GM20431 (cell line): ENCODE measurements around the gene TMED5.
"Not testable (repeated sequence)": the region's sequence is repeated elsewhere in the genome, so short reads cannot be mapped to it uniquely, and the experiment has no call there.

Experiments used
- in situ Hi-C: fragments of 300-500 bp; cut with MseI, MboI; formaldehyde crosslinking; loops from one replicate; pipeline ENCODE4 v1.15.0; 2020; ENCODE audit warnings: low sequenced_read_pairs; ENCODE audit not compliant: unreplicated experiment

TMED5 gene

GRCh38 chr1:93179886-93180722 is at the start of gene TMED5:
Gene TMED5 (minus strand): TSS chr1:93180413. CDS start chr1:93180242, 171 bp downstream.
- in situ Hi-C loops = no loop called here

GRCh38 chr1:93223023-93223675 is 42.9 kb upstream of the TMED5 start:
- in situ Hi-C loops = no loop called here

DNA sequence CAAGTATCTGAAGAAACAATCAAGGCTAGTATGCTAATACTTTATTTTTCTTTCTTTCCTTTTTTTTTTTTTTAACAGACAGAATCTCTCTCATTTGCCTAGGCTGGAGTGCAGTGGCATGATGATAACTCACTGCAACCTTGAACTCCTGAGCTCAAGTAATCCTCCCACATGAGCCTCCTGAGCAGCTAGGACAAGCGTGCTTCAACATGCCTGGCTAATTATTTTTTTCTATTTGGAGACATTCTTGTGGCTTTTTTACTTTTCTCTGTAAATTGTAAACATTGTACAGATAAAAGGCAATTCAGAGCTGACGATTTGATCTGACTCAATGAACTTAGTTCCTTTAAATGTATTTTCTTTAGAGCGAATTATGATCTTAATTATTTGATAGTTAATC is 41.7 kb upstream of the TMED5 start:
- in situ Hi-C loops = no loop called here

DNA sequence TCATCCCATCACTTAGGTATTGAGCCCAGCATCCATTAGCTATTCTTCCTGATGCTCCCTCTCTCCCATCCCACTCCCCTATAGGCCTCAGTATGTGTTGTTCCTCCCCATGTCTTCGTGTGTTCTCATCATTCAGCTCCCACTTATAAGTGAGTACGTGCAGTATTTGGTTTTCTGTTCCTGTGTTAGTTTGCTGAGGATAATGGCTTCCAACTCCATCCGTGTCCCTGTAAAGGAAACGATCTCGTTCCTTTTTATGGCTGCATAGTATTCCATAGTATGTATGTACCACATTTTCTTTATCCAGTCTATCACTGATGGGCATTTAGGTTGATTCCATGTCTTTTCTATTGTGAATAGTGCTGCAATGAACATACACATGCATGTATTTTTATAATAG is 40.5 kb upstream of the TMED5 start:
- in situ Hi-C loops = not testable (repeated sequence)

- in situ Hi-C loops = no loop called here
These were observed 39.2 kb upstream of the TMED5 start for GRCh38 chr1:93219443-93219842.

DNA sequence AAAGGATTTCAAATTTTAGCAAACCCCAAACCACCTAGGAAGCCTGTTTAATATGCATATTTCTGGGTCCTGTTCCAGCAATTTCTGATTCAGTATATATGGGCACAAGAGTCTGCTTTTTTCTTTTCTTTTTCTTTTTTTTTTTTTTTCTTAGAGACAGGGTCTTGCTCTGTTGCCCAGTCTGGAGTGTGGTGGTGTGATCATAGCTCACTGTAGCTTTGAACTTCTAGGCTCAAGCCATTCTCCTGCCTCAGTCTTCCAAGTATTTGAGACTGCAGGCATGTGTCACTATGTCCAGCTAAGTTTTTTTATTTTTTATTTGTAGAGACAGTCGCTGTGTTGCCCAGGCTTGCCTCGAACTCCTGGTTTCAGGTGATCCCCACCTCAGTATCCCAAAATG is 35.1 kb upstream of the TMED5 start:
- in situ Hi-C loops = no loop called here

DNA sequence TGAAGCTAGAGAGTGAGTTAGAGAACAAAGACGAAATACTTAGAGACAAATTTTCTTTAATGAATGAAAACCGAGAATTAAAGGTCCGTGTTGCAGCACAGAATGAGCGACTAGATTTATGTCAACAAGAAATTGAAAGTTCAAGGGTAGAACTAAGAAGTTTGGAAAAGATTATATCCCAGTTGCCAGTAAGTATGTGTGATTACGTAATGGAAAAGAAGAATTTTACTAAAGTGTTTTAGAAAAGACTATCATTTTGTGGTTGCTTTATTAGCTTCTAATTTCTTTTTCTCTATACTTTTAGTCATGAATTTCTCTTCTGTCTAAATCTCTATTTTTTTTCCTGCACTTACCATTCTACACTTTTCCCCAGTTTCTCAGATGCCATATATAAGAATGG is 27.0 kb upstream of the TMED5 start:
- in situ Hi-C loops = no loop called here

DNA sequence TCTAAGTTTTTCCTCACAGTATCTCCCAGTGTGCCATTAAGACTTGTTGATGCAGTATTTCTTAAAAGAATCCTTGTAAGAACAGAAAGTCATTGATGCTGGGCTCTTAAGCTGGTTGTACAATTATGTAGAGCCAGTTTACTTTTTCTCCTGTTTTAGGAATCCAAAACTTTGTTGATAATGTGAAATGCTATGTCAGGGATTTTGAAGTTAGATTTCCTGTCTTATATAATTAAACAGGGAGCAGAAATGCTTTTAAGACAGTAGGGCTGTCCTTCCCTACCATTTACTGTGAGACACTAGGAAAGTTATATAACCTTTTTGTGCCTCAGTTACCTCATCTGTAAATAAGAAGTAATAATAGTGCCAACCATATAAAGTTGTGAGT is 26.3 kb upstream of the TMED5 start:
- in situ Hi-C loops = no loop called here

DNA sequence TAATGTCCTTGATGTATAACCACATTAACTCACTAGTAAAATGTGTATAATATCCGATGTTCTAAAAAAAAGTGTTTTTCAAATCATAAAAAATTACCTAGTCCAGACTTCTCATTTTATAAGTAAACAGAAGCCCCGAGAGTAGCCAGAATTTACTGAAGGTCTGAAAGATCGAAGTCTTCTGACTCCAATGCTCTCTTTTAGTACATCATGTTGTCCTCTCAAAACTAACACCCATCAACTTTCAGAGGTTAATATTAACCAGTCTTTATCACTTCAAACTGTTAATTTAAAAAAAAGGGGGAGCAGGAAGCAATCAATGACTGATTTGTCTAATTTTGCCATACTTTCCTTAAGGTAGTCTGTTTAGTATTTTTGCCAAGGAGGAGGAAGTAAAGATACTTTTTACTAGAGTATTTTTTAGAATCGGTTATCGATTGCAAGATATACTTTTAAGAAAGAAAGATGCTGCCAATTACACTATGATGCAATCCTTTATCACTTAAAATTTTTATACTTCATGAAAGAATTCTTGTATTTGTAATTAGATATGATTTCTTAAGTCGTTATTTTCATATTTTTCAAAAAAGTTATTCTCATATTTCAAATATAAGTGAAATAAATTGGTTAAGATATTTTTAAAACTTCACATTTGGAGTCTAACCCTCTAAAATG is 25.8 kb upstream of the TMED5 start:
- in situ Hi-C loops = no loop called here

DNA sequence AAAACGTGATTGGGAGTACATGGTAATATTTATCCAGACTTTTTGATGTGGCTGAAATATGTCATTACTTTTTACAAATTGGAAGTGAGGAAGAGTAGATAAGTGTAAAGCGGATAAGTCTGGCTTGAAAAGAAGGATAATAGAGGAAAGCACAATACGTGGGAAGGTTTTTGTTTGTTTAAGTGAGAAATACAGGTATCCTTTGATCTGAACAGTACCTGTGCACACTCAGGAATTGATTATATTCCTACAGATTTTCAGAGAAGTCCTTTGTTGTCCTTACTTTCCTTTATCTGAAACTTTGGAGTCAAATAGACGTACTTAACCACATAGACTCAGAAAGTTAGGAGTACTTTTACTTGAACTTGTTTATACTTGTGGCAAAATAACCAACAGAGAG is 20.5 kb upstream of the TMED5 start:
- in situ Hi-C loops = no loop called here

DNA sequence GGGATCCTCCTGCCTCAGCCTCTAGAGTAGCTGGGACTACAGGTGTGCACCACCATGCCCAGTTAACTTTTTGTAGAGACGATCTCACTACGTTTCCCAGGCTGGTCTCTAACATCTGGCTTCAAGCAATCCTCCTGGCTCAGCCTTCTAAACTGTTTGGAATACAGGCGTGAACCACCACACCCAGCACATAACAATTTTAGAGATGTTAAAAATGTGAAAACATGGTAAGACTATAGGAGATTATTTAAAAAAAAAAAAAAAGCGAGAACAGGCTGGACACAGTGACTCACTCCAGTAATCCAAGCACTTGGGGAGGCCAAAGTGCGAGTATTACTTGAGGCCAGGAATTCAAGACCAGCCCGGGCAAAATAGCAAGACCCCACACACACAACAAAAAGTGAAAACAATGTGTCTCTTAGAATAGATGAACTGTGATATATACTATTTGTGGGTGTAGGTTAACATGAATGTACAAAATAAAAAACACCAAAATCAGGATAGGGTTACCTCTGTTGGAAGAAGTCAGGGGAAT is 19.9 kb upstream of the TMED5 start:
- in situ Hi-C loops = no loop called here

GRCh38 chr1:93199150-93199549 is 18.9 kb upstream of the TMED5 start:
- in situ Hi-C loops = no loop called here

DNA sequence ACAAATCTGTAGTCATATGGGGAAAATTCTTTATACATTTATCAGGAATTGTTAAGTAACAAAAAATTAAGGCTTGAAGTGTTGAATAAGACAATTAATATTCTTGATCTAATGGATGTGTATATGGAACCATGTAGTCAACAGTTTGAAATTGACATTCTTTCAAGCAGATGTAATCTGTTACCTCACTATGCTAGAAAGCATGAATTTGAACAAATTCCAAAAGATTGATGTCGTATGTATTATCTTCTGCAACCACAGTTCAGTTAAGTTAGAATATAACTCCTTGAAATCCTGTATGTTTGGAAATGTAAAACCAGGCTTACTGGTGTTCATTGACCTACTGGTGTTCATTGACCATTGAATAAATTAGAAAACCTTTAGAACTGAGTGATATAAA is 16.4 kb upstream of the TMED5 start:
- in situ Hi-C loops = no loop called here

GRCh38 chr1:93194231-93194990 is 14.2 kb upstream of the TMED5 start:
- in situ Hi-C loops = no loop called here

DNA sequence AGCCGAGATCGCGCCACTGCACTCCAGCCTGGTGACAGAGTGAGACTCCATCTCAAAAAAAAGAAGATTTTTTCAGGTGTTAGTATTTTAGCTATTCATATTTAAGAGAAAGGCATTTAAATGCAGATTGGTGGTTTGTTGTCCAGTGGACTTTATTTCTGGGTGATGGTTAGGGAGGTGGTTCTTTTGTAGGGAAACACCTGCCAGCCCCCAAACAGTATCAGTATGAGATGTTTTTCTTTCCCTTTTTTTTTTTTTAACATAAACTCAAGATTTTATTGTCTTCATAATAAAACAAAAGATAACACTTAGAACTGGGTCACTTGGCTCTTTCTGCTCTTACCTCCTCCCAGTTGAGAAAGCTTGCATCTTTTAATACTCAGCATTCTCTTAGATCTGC is 10.2 kb upstream of the TMED5 start:
- in situ Hi-C loops = no loop called here

- in situ Hi-C loops = no loop called here
These were observed 6.5 kb upstream of the TMED5 start for GRCh38 chr1:93186667-93187066.

- in situ Hi-C loops = no loop called here
These were observed 755 bp upstream of the TMED5 start, which contains the start of gene CCDC18 for GRCh38 chr1:93180723-93181613. Gene CCDC18 (plus strand): TSS chr1:93180724. CDS start chr1:93183362, 2,638 bp downstream.

- in situ Hi-C loops = no loop called here
These were observed 1.8 kb downstream of the TMED5 start for GRCh38 chr1:93178418-93178817.

DNA sequence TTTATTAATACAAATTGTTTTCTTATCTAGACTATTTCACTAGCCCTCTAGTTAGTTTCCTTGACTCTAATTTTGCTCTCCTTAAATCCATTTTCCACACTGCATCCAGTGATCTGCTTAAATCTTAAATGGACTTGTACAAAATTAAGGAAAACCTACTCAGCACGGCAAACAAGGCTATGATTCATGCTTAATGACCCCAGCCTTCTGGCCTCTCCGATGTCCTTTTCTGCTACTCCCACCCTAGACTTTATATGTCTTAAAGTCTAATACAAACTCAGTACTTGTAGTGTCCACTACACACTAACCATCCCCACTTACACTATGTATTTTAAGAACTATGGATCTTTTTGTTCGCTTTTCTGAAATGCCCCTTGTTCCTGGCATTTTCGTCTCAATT is 2.2 kb downstream of the TMED5 start:
- in situ Hi-C loops = no loop called here
